Smooth muscle cell (in vitro differentiated cells): ENCODE results near the gene NPHS1. TPM values are rescaled to one million over a fixed set of nuclear protein-coding genes. Genes with fewer than 3 reads are reported as not detected.

Source experiments
- DNase-seq: peaks from one replicate; lab custom pipeline; 2025; ENCODE audit not compliant: unreplicated experiment; lab: John Stamatoyannopoulos, UW
- H2AFZ ChIP-seq: fragments of 200-600 bp; sonication (generic); 2 replicates; pipeline ENCODE4 v1.6.0; 2016; ENCODE audit warnings: antibody characterized with exemption, low read depth, mild to moderate bottlenecking
- H3F3A ChIP-seq: fragments of 200-600 bp; sonication (generic); 2 replicates; pipeline ENCODE4 v1.6.0; 2017; ENCODE audit warnings: antibody characterized with exemption, low read depth
- H3K27ac ChIP-seq: fragments of 200-600 bp; sonication (generic); 2 replicates; pipeline ENCODE4 v1.5.1; 2016; ENCODE audit warnings: low read depth, mild to moderate bottlenecking
- H3K27me3 ChIP-seq: fragments of 200-600 bp; sonication (generic); 2 replicates; pipeline ENCODE4 v1.6.1; 2016; ENCODE audit warnings: low read depth, mild to moderate bottlenecking
- H3K36me3 ChIP-seq: fragments of 200-600 bp; sonication (generic); 2 replicates; pipeline ENCODE4 v1.5.1; 2016; ENCODE audit warnings: low read depth
- H3K4me1 ChIP-seq: fragments of 200-600 bp; sonication (generic); 2 replicates; pipeline ENCODE4 v1.5.1; 2016; ENCODE audit warnings: low read depth
- H3K4me2 ChIP-seq: fragments of 200-600 bp; sonication (generic); 2 replicates; pipeline ENCODE4 v1.6.0; 2016; ENCODE audit warnings: mild to moderate bottlenecking
- H3K4me3 ChIP-seq: fragments of 200-600 bp; sonication (generic); 2 replicates; pipeline ENCODE4 v1.5.1; 2016; ENCODE audit warnings: mild to moderate bottlenecking
- H3K79me2 ChIP-seq: fragments of 200-600 bp; sonication (generic); 2 replicates; pipeline ENCODE4 v1.6.0; 2016; ENCODE audit warnings: low read depth, mild to moderate bottlenecking
- H3K9ac ChIP-seq: fragments of 200-600 bp; sonication (generic); 2 replicates; pipeline ENCODE4 v1.6.0; 2016; ENCODE audit warnings: low read depth
- H3K9me3 ChIP-seq: fragments of 200-600 bp; sonication (generic); replicated peaks from 2 replicates; pipeline ENCODE4 v1.5.1; 2016; ENCODE audit warnings: low read depth
- H4K20me1 ChIP-seq: fragments of 200-600 bp; sonication (generic); 2 replicates; pipeline ENCODE4 v1.6.0; 2016; ENCODE audit warnings: low read depth
- WGBS: methylation state at CpG from one replicate; pipeline ENCODE4 v1.1.7; 2016; ENCODE audit warnings: low lambda C conversion rate; 5-methylcytosine and 5-hydroxymethylcytosine counted together
- polyA plus RNA-seq: library from polyadenylated mRNA; unstranded; fragments of >200 nt; fragmentation: Nextera tagmentation; extraction: Ambion mirVana; gene quantifications from 2 replicates; pipeline ENCODE4 v1.2.1, GENCODE V29; 2016
- total RNA-seq: library from RNA; depleted of rRNA; stranded (reverse); fragments of >200 nt; gene quantifications from 2 replicates; pipeline ENCODE4 v1.2.3, GENCODE V29; 2014
- TF ChIP-seq, protein P1 (sequence below): fragments of 200-600 bp; sonication (generic); IDR thresholded peaks from 2 replicates; pipeline ENCODE4 v1.5.1; 2017; ENCODE audit warnings: borderline replicate concordance, mild to moderate bottlenecking, antibody characterized with exemption; ENCODE audit not compliant: insufficient read depth, poor library complexity, severe bottlenecking

NPHS1 gene
- total and polyA plus RNA-seq, 2 experiments from 2014 or later: not detected

DNA sequence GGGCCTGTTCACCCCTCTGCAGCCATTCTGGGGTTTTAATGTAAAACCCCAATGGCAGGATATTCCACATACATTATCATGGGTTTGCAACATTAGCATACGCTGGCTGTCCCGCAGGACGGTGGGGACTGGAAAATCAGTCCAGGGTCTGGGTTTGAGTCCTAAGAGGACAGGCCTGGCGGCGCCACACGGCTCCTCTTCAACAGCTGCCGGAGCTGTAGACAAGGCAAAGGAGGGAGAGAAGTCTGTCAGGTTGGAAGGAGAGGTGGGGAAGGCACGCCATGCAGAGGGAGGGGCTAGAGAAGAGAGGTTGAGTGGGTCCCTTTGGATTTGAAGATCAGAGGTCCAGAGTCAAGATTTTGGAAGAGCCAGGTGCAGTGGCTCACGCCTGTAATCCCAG lies 36.1 kb upstream of the NPHS1 start:
- Histone ChIP-seq H3K79me2 (no peaks in the 10 kb centered on the region), H4K20me1 (no peaks in the 10 kb centered on the region), H3K9me3 (no peaks in the 10 kb centered on the region), H3K27me3 (no peaks in the 10 kb centered on the region), H3K36me3 (no peaks in the 10 kb centered on the region), H3F3A (no peaks in the 10 kb centered on the region), H3K4me2 (no peak overlapping the region), H3K4me1 (no peaks in the 10 kb centered on the region), H2AFZ (no peak overlapping the region), H3K9ac (no peak overlapping the region), H3K27ac (no peak overlapping the region), H3K4me3 (no peak overlapping the region)
- DNase-seq: no peak
- WGBS: 97% methylated on average over 9 of the region's 9 CpGs
- TF ChIP-seq, protein P1, sequence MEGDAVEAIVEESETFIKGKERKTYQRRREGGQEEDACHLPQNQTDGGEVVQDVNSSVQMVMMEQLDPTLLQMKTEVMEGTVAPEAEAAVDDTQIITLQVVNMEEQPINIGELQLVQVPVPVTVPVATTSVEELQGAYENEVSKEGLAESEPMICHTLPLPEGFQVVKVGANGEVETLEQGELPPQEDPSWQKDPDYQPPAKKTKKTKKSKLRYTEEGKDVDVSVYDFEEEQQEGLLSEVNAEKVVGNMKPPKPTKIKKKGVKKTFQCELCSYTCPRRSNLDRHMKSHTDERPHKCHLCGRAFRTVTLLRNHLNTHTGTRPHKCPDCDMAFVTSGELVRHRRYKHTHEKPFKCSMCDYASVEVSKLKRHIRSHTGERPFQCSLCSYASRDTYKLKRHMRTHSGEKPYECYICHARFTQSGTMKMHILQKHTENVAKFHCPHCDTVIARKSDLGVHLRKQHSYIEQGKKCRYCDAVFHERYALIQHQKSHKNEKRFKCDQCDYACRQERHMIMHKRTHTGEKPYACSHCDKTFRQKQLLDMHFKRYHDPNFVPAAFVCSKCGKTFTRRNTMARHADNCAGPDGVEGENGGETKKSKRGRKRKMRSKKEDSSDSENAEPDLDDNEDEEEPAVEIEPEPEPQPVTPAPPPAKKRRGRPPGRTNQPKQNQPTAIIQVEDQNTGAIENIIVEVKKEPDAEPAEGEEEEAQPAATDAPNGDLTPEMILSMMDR: no peak

DNA sequence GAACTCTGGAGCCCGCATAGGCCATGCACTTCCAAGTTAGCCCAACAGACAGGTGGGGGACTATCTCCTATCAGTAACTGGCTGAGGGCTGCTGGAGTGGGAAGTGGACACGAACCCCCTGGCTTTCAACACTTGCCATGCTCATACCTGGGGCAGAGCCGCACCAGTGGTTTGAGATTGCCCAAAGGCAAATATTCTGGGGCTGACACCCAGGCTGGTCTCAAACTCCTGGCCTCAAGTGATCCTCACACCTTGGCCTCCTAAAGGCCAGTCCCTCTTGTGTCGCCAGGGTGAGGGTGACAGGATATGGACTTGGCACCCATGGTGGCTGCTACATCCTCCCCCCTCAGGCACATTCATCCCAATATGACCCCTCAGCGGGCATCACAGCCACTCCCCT lies 34.9 kb upstream of the NPHS1 start:
- Histone ChIP-seq H4K20me1 (no peaks in the 10 kb centered on the region), H3F3A (no peaks in the 10 kb centered on the region), H3K4me2 (no peak overlapping the region), H3K27me3 (no peaks in the 10 kb centered on the region), H3K36me3 (no peaks in the 10 kb centered on the region), H3K9ac (no peak overlapping the region), H3K79me2 (no peaks in the 10 kb centered on the region), H3K4me3 (no peak overlapping the region), H2AFZ (no peak overlapping the region), H3K27ac (no peak overlapping the region), H3K4me1 (no peaks in the 10 kb centered on the region), H3K9me3 (no peaks in the 10 kb centered on the region)
- TF ChIP-seq, protein P1: no peak
- no peak for DNase-seq
- WGBS: 94% methylated on average over 5 of the region's 5 CpGs

DNA sequence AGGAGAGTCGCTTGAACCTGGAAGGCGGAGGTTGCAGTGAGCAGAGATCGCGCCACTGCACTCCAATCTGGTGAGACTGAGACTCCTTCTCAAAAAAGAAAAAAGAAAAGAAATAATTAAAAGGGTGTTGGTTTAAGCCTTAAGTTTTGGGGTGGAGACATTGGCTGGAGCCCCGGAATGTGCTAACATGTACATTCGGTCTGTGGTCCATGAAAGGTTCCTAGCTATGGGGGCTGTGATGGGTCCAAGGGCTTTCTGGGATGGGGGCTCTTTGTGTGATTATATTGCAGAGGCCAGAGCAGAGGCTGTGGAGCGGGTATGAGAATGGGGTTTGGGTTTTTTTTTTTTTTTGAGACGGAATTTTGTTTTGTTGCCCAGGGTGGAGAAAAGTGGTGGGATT lies 33.6 kb upstream of the NPHS1 start:
- 98% methylated on average over 7 of the region's 8 CpGs for WGBS
- H3F3A ChIP-seq: no peaks in the 10 kb centered on the region
- H3K4me2 ChIP-seq: no peak overlapping the region
- H3K79me2 ChIP-seq: no peaks in the 10 kb centered on the region
- no peak for DNase-seq
- no peaks in the 10 kb centered on the region for H3K36me3 ChIP-seq
- no peaks in the 10 kb centered on the region for H3K9me3 ChIP-seq
- no peak overlapping the region for H2AFZ ChIP-seq
- no peaks in the 10 kb centered on the region for H3K27me3 ChIP-seq
- no peaks in the 10 kb centered on the region for H3K4me1 ChIP-seq
- no peaks in the 10 kb centered on the region for H4K20me1 ChIP-seq
- no peak overlapping the region for H3K4me3 ChIP-seq
- TF ChIP-seq, protein P1: no peak
- H3K9ac ChIP-seq: no peak overlapping the region
- no peak overlapping the region for H3K27ac ChIP-seq

DNA sequence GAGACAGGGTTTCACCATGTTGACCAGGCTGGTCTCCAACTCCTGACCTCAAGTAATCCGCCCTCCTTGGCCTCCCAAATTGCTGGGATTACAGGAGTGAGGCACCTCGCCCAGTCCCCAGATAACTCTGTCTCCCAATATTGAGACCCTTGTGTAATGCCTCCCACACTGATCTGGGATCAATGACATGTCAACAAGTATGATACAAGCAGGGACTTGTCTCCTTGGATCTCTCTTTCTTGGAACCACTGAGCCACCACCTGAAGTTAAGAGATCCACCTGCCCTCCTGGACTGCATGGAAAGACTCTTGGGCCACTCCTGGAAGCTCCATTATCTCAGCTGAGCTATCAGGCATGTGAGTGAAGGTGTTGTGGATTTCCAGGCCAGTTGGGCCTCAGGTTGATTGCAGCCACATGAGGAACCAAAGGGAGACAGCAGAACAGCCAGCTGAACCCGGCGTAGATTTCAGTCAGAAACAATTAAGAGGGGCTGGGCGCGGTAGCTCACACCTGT lies 33.0 kb upstream of the NPHS1 start:
- Histone ChIP-seq H3K27me3 (no peaks in the 10 kb centered on the region), H3K4me2 (no peak overlapping the region), H2AFZ (no peak overlapping the region), H4K20me1 (no peaks in the 10 kb centered on the region), H3K27ac (no peak overlapping the region), H3F3A (no peaks in the 10 kb centered on the region), H3K4me3 (no peak overlapping the region), H3K9ac (no peak overlapping the region), H3K4me1 (no peaks in the 10 kb centered on the region), H3K36me3 (no peaks in the 10 kb centered on the region), H3K79me2 (no peaks in the 10 kb centered on the region), H3K9me3 (no peaks in the 10 kb centered on the region)
- TF ChIP-seq, protein P1: no peak
- no peak for DNase-seq
- WGBS: 96% methylated on average over 6 of the region's 6 CpGs
